ENCODE data around the gene CCDC40.
A peak's percentile ranks its signal among the peaks of the same experiment; 100 is the strongest.

Gene CCDC40

GRCh38 chr17:80002070-80002641 is 34.3 kb upstream of the CCDC40 start:
- DNase-seq = no peak

DNA sequence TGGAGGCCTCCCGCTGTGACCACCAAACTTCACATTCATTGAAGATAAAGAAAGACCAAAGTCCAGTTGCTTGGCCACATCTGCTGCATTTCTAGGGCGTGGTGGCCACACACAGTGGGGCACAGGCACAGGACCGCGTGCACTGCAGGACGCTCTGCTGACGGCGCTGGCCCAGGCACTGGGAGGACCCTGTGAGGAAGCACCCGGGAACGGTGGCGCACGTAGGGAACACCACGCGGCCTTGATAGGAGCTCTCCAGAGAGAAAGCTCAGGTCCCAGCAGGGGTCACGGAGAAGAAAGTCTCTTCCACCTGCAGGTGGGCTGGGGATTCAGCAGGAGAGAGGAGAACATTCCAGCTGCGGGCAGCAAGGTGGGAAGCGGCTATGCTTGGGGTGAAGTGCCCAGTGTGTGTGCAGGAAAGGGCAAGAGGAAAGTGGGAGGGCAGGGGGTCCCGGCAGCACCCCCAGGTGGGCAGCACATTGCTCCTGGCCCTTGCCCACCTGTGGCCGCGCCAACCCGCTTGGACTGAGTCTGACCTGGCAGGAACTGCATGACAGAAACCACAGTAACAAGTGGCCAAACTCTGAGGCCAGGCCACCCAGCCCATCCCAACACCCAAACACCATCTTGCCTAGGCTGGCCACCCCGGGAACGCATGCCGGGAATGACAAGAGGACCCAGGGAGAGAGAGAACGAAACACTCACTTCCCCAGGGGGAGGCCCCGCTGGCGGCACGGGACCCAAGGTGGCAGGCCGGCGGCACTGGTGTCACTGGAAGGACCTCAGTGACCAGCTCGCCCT is 33.6 kb upstream of the CCDC40 start:
- no peak for DNase-seq

DNA sequence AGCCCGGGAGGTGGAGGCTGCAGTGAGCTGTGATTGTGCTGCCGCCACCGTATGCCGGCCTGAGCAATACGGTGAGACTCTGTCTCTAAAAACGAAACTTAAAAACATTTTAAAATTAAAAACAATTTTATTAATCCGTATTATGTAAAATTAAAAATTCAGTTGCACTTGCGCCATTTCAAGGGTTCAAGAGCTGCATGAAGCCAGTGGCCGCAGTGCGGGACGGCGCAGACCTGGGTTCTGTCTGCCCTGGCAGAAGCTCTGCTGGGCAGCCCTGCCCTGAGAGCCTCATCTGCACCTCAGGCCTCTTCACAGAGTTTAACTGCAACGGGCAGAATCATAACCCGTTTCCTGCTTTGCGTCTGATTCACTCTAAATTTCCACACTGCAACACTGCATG is 32.5 kb upstream of the CCDC40 start:
- no peak for DNase-seq

DNA sequence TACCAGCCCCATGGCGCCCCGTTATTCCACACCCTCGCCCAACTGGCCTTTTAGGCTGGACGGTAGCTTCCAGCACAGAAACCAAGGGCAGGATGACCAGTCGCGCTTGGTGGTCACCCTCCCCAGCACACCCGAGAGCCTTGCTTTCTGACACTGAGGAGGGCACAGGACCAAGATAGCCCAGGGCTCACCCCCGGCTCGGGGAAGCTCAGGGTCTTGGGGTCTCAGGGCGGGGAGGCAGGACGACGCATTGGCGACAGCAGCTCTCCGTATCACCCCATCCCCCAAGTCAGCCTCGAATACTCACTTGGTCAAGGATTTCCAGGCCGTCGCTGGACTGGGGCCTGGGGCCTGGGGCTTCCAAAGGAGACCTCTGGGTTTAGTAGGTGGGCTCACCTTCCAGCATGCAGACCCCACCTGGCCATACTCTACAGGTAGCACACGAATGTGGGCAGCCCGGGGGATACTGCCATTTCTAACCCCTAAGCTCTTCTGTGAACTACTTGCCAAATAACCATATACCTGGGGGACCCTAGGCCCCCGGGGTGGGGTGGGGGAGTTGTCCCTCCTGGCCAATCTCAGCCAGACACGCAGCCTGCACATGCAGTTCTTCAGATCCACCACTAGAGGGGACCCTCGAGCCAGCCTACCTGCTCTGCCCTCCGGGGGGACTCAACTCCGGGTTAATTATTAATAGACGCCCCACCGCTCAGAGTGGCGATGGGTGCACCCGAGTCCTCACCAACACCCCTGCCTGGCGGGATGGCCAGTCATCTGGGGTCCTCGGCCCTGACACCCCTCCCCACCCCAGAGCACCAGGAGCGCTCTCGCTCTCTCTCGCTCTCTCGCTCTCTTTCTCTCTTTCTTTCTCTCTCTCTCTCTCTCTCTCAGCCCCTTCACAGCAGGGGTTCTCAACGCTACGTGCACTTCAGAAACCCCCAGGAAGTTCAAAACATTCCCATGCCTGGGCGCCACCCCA is 30.8 kb upstream of the CCDC40 start:
- peak; percentile 13 for DNase-seq

DNA sequence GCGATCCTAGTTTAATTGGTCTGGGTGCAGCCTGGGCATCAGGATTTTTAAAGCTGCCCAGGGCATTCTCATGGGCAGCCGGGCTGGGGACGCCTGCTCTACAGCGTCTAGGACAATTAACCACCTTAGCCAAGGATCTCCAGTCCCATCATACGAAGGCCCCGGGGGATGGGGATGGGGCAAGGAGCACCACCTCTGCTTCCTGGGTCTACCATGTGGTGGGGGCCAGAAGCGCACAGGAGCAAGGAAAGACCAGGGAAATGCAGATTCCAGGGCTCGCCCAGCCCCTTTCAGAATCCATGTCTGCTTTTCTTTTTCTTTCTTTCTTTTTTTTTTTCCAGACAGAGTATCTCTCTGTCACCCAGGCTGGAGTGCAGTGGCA is 30.1 kb upstream of the CCDC40 start:
- no peak for DNase-seq

DNA sequence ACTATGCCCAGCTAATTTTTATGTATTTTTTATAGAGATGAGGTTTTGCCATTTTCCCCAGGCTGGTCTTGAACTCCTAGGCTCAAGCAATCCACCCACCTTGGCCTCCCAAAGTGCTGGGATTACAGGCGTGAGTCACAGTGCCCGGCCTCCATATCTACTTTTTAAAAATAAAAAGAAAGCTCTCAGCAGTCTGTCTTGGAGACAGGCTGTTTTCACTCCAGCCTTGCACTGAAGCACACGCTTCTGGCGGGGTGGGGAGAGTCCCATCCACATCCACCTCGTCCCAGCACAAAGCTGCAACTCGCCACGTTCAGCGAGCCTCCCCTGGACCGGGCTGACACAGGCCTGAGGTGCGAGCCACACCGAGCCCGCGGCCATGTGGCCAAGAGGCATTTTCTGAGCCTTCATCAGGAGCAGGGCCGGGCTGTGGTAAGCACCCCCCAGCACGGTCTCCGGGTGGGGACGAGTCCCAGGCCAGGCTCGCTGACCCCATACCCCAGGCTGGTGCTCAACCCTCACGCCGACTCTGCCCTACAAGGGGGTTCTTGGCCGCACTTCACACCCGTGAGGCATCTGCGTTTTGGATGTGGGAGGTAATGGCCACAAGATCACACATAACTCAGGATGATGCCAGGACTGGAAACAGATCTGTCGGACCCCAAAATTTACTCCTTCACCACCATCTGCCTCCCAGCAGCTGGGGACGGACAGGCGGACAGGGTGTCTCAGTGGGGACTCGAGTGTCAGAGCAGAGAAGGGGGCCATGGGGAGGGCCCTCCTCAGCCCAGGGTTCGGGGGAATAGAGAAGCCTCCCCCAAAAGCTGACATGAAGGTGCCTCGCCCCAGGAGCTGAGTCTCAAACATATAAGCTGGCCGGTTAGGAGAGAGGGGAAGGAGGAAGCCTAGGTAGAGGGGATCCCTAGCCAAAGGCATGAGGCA is 29.4 kb upstream of the CCDC40 start:
- no peak for DNase-seq

DNA sequence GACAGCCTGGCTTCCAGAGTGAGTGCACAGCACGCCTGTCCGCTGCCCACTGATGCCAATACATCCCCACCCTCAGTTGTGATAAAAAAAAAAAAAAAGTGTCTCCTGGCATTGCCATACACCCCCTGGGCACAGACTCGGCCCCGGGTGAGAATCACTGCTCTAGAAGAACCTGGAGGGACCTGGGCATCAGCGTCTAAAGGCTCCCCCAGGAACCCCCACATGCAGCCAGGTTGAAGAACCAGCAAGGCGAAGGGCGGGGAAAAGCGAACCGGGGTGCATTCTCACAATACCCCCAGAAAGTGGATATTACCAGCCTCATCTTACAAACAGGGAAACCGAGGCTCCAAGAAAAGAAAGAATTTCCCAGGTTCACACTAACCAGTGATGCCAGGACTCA is 28.5 kb upstream of the CCDC40 start:
- DNase-seq = no peak

DNA sequence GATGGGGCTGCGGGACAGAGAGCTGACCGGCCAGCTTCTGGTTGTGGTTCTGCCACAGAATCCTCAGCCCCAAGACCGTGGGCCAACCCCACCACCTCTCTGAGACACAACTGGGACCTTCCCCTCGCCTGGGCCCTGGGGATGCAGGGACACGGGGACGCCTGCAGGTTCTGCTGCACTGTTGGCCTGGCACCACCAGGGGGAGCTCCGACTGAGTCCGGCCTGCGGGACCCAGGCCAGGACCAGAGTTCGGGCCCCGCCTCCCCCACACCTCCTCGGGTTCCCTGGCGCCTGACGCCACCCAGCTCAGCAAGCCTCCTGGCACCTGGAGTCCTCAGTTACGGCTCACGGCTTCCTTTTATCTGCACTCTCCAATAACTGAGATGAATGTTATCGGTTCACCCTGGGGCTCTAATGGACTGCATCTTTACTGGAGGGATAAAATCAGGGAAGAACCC is 28.0 kb upstream of the CCDC40 start:
- peak; percentile 48 for DNase-seq

GRCh38 chr17:80008848-80009247 is 27.6 kb upstream of the CCDC40 start:
- no peak for DNase-seq

GRCh38 chr17:80009391-80010282 is 26.8 kb upstream of the CCDC40 start:
- no peak for DNase-seq

DNA sequence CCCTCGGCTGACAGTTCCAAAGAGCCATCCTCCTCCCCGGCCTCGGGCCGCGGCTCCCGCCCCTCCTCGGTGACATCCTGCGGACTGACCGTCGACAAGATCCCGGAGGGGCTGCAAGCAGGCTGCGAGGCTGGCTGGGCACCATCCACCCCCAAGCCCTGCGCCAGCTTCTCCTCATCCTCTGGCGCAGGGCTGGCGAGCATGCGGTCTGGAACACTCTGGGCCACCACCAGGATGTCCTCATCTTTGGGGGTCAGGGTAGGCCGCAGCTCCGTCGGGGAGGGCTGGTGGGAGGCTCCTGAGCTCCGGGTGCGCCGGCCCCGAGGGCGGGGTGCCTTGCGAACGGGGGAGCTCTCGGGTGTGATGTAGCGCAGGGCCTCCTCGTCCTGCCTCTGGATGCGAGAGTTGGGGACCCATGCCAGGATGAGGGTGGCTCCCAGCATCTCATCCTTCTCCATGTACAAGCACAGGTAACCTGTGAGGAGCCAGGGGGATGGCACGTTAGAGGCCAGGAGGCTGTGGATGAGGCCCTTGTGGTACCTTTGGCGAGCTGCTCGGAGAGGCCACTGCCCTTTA is 26.1 kb upstream of the CCDC40 start:
- no peak for DNase-seq

GRCh38 chr17:80011989-80012555 is 24.4 kb upstream of the CCDC40 start:
- no peak for DNase-seq

- no peak for DNase-seq
These were observed 23.4 kb upstream of the CCDC40 start for GRCh38 chr17:80012765-80013741.

DNA sequence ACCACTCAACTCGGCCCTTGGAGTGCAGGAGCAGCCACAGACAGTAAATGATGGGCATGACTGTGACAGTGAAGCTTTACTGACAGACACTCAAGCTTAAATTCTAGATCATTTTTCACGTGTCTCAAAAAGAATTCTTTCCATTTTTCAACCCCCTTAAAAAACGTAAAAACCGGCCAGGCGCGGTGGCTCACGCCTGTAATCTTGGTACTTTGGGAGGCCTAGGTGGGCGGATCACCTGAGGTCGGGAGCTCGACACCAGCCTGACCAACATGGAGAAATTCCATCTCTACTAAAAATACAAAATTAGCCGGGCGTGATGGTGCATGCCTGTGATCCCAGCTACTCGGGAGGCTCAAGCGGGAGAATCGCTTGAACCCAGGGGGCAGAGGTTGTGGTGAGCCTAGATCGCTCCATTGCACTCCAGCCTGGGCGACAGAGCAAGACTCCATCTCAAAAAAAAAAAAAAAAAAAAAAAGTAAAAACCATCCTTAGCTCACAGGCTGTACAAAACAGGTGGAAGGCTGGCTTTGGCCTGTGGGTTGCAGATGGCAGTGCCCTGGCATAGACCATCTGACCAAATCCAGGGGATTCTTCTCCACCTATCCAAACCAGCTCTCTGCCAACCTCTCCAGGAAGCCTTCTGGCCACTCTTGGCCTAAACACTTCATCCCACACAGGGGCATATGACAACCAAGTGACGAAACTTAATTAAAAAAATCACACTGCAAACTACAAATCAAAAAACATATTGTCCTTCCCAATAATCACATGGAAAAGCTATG is 19.0 kb upstream of the CCDC40 start:
- DNase-seq = no peak

DNA sequence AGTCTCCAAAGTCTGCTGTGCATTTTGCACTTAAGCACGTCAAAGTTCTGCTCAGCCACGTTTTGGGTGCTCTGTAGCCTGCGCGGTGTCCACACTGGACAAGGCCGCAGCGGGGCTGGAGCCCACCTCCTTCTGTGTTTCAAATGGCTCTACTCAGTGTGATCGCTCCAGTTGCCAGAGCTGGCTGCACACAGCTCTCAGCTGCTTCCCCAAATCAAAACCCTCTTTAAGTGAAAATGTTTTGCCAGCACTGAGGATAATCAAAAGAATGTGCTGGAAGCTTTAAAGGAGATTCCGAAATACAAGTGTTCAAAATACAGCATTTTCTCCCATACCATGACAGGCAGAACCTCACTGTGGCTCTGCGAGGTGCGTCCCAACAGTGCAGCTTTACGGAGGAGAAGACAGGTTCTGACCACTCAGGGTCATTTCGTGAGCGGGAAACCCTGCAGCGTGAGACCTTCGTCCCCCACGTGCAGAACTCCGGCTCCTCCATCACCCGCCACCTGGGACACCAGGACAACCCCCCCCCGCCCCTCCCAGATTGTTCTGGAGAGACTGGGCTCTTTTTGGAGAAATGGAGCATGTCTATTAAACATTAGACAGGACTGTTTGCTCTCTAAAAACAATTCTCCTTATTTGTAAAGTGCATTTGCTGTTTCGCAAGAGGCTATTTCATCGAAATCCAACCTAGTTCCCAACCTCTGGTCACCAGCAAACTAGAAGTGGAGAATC is 17.4 kb upstream of the CCDC40 start:
- DNase-seq = no peak

GRCh38 chr17:80021600-80021999 is 14.8 kb upstream of the CCDC40 start:
- no peak for DNase-seq

- no peak for DNase-seq
These were observed 12.8 kb upstream of the CCDC40 start for GRCh38 chr17:80023481-80024205.

Measured in HCEC 1CT (cell line).